Astrocyte (in vitro differentiated cells and primary cell): ENCODE data around the gene PACSIN1. TPM values are rescaled to one million over a fixed set of nuclear protein-coding genes. Genes with fewer than 3 reads are reported as not detected.
A peak's percentile ranks its signal among the peaks of the same experiment; 100 is the strongest.

Experiments used
- DNase-seq: peaks from one replicate; pipeline ENCODE4 v3.0.0-alpha.2; 2010; ENCODE audit warnings: low read depth
- FAIRE-seq: peaks from 2 replicates; lab custom pipeline; 2011; peaks lifted over from hg19 to GRCh38; lab: Jason Lieb, UNC
- H2AFZ ChIP-seq: 2 replicates; pipeline ENCODE4 v1.6.0; 2012; ENCODE audit warnings: low read depth, low read length, inconsistent platforms
- H3K27ac ChIP-seq: 2 replicates; pipeline ENCODE4 v1.5.1; 2011; ENCODE audit warnings: low read depth, low read length, inconsistent platforms
- H3K27me3 ChIP-seq: 2 replicates; pipeline ENCODE4 v1.6.0; 2011; ENCODE audit warnings: low read length, inconsistent platforms; ENCODE audit not compliant: insufficient read depth
- H3K36me3 ChIP-seq: 2 replicates; pipeline ENCODE4 v1.5.1; 2011; ENCODE audit warnings: low read length, inconsistent platforms; ENCODE audit not compliant: insufficient read depth
- H3K4me1 ChIP-seq: 2 replicates; pipeline ENCODE4 v1.5.1; 2011; ENCODE audit warnings: low read length, inconsistent platforms; ENCODE audit not compliant: insufficient read depth
- H3K4me2 ChIP-seq: 2 replicates; pipeline ENCODE4 v1.6.0; 2012; ENCODE audit warnings: low read length, inconsistent platforms
- H3K4me3 ChIP-seq: 2 replicates; pipeline ENCODE4 v1.5.1; 2011; ENCODE audit warnings: low read depth, mild to moderate bottlenecking, low read length, inconsistent platforms; ENCODE audit not compliant: insufficient read depth
- H3K79me2 ChIP-seq: 2 replicates; pipeline ENCODE4 v1.6.0; 2012; ENCODE audit warnings: mild to moderate bottlenecking, low read length, inconsistent platforms; ENCODE audit not compliant: insufficient read depth
- H3K9ac ChIP-seq: 2 replicates; pipeline ENCODE4 v1.6.0; 2012; ENCODE audit warnings: mild to moderate bottlenecking, low read length, inconsistent platforms
- H3K9me3 ChIP-seq: 2 replicates; pipeline ENCODE4 v1.5.1; 2012; ENCODE audit warnings: low read depth, mild to moderate bottlenecking, low read length, inconsistent platforms; ENCODE audit not compliant: insufficient read depth
- H4K20me1 ChIP-seq: 2 replicates; pipeline ENCODE4 v1.6.0; 2012; ENCODE audit warnings: low read length, inconsistent platforms; ENCODE audit not compliant: insufficient read depth
- H3K27ac Mint-ChIP-seq: one replicate; pipeline ENCODE4 v1.8.0; 2021; ENCODE audit warnings: mild to moderate bottlenecking, mixed read lengths; ENCODE audit not compliant: unreplicated experiment
- H3K27me3 Mint-ChIP-seq: one replicate; pipeline ENCODE4 v1.8.0; 2021; ENCODE audit warnings: low read depth, mixed read lengths; ENCODE audit not compliant: unreplicated experiment
- H3K36me3 Mint-ChIP-seq: one replicate; pipeline ENCODE4 v1.8.0; 2021; ENCODE audit warnings: low read depth, mixed read lengths; ENCODE audit not compliant: unreplicated experiment
- H3K4me1 Mint-ChIP-seq: one replicate; pipeline ENCODE4 v1.8.0; 2021; ENCODE audit warnings: low read depth, mixed read lengths; ENCODE audit not compliant: unreplicated experiment
- H3K4me3 Mint-ChIP-seq: one replicate; pipeline ENCODE4 v1.8.0; 2021; ENCODE audit warnings: mild to moderate bottlenecking, moderate library complexity, mixed read lengths; ENCODE audit not compliant: unreplicated experiment
- H3K9me3 Mint-ChIP-seq: one replicate; pipeline ENCODE4 v1.8.0; 2021; ENCODE audit warnings: mild to moderate bottlenecking, mixed read lengths; ENCODE audit not compliant: unreplicated experiment
- CTCF ChIP-seq: IDR thresholded peaks from 2 replicates; pipeline ENCODE4 v1.5.1; 2011; ENCODE audit warnings: low read depth, mild to moderate bottlenecking, inconsistent platforms, low read length, moderate library complexity; ENCODE audit not compliant: insufficient read depth
- EZH2 ChIP-seq: IDR thresholded peaks from 2 replicates; pipeline ENCODE4 v1.6.1; 2012; ENCODE audit warnings: mild to moderate bottlenecking, low read length, inconsistent platforms; ENCODE audit not compliant: insufficient read depth
- total RNA-seq: library from RNA; stranded (reverse); gene quantifications from 2 replicates; pipeline ENCODE4 v1.2.1, GENCODE V29; 2021

PACSIN1 gene
- total RNA-seq, 1 donor from 2014 or later = 0.32 TPM

DNA sequence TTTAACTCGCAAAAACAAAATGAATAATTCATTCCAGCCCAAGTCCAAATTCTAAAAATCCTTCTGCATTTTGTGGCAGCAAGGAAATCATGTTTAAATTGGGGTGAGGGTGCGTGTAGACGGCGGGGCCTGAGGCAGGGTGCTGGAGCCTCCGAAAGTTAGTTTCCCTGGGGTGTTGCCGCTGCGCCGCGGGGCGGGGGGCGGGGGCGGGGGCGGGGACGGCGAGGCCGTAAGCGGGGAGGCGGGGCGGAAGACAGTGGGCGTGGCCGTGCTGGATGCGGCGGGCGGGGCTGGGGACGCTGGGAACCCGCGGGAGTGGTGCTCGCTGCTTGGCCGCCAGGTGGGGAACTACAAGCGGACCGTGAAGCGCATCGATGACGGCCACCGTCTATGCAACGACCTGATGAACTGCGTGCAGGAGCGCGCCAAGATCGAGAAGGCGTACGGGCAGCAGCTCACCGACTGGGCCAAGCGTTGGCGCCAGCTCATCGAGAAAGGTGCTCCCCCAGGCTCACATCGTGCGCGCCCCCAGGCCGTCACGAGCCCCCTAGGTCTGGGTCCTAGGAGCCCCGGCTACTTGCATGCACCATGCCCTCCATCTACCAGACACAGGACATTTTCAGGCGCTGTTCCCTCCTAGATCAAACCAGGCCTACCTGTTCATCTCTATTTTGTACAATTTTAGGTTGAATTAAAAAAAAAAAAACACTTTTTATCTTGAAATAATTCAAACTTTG is 61.3 kb downstream of the PACSIN1 start:
- Histone ChIP-seq H3K9me3 (no peaks in the 10 kb centered on the region), H3K79me2 (no peaks in the 10 kb centered on the region), H3K36me3 (no peaks in the 10 kb centered on the region), H4K20me1 (no peaks in the 10 kb centered on the region), H3K9ac (peak overlapping the region; percentile 45), H3K27ac (no peak overlapping the region), H3K27me3 (no peaks in the 10 kb centered on the region), H2AFZ (peak overlapping the region; percentile 73), H3K4me3 (peak overlapping the region; percentile 33), H3K4me1 (no peaks in the 10 kb centered on the region), H3K4me2 (peak overlapping the region; percentile 82)
- peak overlapping the region; percentile 67 for H3K4me3 Mint-ChIP-seq
- H3K27ac Mint-ChIP-seq = no peak overlapping the region
- no peaks in the 10 kb centered on the region for H3K4me1 Mint-ChIP-seq
- no peak for FAIRE-seq
- TF ChIP-seq CTCF = peak; percentile 28
- TF ChIP-seq EZH2 = no peak
- H3K9me3 Mint-ChIP-seq = peaks cover 2% of the 10 kb centered on the region
- no peaks in the 10 kb centered on the region for H3K36me3 Mint-ChIP-seq
- DNase-seq = peak; percentile 67
- H3K27me3 Mint-ChIP-seq = peaks cover 48% of the 10 kb centered on the region

DNA sequence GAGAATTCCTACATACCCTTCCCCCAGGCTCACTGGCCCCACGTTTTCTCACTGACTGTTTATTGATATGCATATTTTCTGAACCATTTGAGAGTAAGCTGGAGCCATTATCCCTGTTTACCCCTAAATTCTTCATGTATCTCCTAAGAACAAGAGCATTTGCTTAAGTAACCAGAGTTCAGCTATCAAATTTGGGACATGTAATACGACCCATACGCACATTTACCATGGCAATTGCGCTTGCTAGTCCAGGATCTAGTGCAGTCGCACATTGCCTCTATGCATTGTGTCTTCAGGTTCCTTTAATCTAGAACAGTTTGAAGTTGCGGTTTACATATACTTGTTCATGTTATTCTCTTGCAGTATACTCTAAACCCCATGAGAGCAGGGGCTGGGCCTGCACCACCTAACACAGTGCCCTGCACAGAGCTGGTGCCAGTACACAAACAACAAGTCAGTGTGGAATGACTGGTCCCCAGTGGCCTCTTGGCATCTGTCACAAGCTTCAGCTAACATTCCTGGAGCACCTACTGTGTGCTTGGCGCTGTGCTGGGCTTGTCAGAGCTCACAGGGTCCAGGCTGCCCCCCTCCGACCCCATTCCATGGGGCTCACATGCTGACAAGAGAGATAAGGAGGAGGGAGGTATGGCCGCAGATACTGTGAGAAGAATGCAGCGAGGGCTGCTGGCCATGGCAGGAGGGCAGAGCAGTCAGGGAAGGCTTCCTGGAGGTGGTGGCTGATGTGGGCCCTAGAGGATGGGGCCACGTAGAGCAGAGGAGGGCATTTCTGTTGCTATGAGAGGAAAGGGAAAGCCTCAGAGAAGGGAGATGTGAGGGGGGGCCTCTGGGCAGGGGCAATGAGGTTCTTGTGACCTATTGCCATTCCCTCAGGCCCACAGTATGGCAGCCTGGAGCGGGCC is 62.1 kb downstream of the PACSIN1 start:
- no peak for FAIRE-seq
- Mint-ChIP-seq H3K9me3 (peaks cover 2% of the 10 kb centered on the region), H3K27me3 (peaks cover 40% of the 10 kb centered on the region), H3K36me3 (no peaks in the 10 kb centered on the region), H3K27ac (peak overlapping the region; percentile 47), H3K4me3 (no peak overlapping the region), H3K4me1 (no peaks in the 10 kb centered on the region)
- Histone ChIP-seq H3K79me2 (no peaks in the 10 kb centered on the region), H3K4me1 (no peaks in the 10 kb centered on the region), H3K27me3 (no peaks in the 10 kb centered on the region), H3K4me3 (no peak overlapping the region), H4K20me1 (no peaks in the 10 kb centered on the region), H2AFZ (no peak overlapping the region), H3K9me3 (no peaks in the 10 kb centered on the region), H3K27ac (no peak overlapping the region), H3K4me2 (no peak overlapping the region), H3K36me3 (no peaks in the 10 kb centered on the region), H3K9ac (no peak overlapping the region)
- DNase-seq = no peak
- TF ChIP-seq EZH2 (no peak), CTCF (no peak)
